ENCODE measurements around the gene SRPK2. TPM values are rescaled to one million over a fixed set of nuclear protein-coding genes. Genes with fewer than 3 reads are reported as not detected.

Gene SRPK2
- total RNA-seq, 1 donor from 2014 or later: 69.5 TPM

DNA sequence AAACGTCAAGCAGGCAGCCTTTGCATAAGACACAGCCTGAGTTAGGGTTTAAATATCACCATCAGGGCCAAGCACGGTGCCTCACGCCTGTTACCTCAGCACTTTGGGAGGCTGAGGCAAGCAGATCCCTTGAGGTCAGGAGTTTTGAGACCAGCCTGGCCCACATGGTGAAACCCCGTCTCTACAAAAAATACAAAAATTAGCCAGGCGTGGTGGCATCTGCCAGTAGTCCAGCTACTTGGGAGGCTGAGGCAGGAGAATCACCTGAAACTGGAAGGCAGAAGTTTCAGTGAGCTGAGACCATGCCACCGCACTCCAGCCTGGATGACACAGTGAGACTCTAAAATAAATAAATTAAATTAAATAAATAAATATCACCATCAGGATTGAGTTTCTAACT is 33.0 kb downstream of the SRPK2 start:
- TF ChIP-seq, protein P1, sequence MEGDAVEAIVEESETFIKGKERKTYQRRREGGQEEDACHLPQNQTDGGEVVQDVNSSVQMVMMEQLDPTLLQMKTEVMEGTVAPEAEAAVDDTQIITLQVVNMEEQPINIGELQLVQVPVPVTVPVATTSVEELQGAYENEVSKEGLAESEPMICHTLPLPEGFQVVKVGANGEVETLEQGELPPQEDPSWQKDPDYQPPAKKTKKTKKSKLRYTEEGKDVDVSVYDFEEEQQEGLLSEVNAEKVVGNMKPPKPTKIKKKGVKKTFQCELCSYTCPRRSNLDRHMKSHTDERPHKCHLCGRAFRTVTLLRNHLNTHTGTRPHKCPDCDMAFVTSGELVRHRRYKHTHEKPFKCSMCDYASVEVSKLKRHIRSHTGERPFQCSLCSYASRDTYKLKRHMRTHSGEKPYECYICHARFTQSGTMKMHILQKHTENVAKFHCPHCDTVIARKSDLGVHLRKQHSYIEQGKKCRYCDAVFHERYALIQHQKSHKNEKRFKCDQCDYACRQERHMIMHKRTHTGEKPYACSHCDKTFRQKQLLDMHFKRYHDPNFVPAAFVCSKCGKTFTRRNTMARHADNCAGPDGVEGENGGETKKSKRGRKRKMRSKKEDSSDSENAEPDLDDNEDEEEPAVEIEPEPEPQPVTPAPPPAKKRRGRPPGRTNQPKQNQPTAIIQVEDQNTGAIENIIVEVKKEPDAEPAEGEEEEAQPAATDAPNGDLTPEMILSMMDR (IDR thresholded peaks at IDR 0.05): no peak
- Mint-ChIP-seq H3K27ac (ENCODE audit: unreplicated experiment) (no peak overlapping the region), H3K36me3 (ENCODE audit: unreplicated experiment) (peaks cover 5% of the 10 kb centered on the region), H3K4me3 (ENCODE audit: unreplicated experiment) (no peak overlapping the region), H3K27me3 (ENCODE audit: unreplicated experiment) (no peaks in the 10 kb centered on the region), H3K9me3 (ENCODE audit: unreplicated experiment) (no peaks in the 10 kb centered on the region), H3K4me1 (ENCODE audit: unreplicated experiment) (peaks cover 48% of the 10 kb centered on the region)
- DNase-seq (ENCODE audit: extremely low spot score, unreplicated experiment): no peak

DNA sequence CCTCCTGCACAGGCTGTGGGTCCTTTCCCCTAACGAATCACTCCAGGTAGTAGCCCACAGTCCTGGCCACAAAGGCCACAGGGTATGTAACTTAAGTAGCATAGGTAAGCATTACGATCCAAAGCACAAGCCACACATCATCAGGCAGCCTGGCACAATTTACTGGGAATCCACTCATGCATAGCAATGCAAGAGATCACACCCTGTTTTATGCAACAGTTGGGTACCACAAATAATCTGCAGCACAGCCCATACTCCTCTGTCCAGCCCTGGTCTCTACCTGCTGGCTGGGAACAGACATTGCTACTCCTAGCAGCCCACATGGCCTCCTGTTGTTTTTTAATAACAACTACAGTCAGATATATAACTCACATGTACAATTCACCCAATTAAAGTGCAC is 34.3 kb downstream of the SRPK2 start:
- peaks cover 1% of the 10 kb centered on the region for H3K36me3 Mint-ChIP-seq (ENCODE audit: unreplicated experiment)
- TF ChIP-seq, protein P1 (IDR thresholded peaks at IDR 0.05): no peak
- no peak overlapping the region for H3K4me3 Mint-ChIP-seq (ENCODE audit: unreplicated experiment)
- H3K27ac Mint-ChIP-seq (ENCODE audit: unreplicated experiment): peak overlapping the region; percentile 94
- H3K9me3 Mint-ChIP-seq (ENCODE audit: unreplicated experiment): no peaks in the 10 kb centered on the region
- no peak for DNase-seq (ENCODE audit: extremely low spot score, unreplicated experiment)
- no peaks in the 10 kb centered on the region for H3K27me3 Mint-ChIP-seq (ENCODE audit: unreplicated experiment)
- peaks cover 51% of the 10 kb centered on the region for H3K4me1 Mint-ChIP-seq (ENCODE audit: unreplicated experiment)

DNA sequence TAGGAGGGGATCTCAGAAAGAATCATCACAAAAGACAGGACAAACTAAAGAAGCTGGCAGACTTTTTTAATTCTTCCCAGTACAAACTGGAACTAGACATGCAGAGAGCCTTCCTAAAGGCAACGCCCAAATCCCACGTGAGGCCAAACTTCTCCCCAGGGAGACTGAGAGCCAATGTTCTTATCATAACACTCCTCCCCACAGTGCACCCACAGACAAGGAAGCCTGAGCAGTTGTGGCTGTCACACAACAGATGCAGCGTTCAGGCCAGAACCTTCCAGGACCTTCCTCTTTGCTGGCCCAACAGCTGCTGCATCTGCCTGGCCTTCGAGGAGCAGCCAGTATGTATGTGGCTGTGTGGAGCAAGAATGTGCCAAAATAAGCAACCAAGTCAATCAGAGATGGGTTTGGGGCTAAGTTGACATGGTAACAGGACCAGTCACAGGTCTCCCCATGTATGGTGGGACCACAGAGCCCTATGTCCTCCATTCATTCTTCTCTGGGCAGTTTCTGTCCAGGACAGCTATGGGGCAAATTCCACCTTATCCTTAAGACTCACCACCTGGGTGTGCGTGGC is 34.9 kb downstream of the SRPK2 start:
- Mint-ChIP-seq H3K36me3 (ENCODE audit: unreplicated experiment) (peaks cover 1% of the 10 kb centered on the region), H3K27ac (ENCODE audit: unreplicated experiment) (peak overlapping the region; percentile 94), H3K9me3 (ENCODE audit: unreplicated experiment) (no peaks in the 10 kb centered on the region), H3K4me3 (ENCODE audit: unreplicated experiment) (peak overlapping the region; percentile 44), H3K27me3 (ENCODE audit: unreplicated experiment) (no peaks in the 10 kb centered on the region), H3K4me1 (ENCODE audit: unreplicated experiment) (peaks cover 50% of the 10 kb centered on the region)
- TF ChIP-seq, protein P1 (IDR thresholded peaks at IDR 0.05): no peak
- DNase-seq (ENCODE audit: extremely low spot score, unreplicated experiment): no peak

DNA sequence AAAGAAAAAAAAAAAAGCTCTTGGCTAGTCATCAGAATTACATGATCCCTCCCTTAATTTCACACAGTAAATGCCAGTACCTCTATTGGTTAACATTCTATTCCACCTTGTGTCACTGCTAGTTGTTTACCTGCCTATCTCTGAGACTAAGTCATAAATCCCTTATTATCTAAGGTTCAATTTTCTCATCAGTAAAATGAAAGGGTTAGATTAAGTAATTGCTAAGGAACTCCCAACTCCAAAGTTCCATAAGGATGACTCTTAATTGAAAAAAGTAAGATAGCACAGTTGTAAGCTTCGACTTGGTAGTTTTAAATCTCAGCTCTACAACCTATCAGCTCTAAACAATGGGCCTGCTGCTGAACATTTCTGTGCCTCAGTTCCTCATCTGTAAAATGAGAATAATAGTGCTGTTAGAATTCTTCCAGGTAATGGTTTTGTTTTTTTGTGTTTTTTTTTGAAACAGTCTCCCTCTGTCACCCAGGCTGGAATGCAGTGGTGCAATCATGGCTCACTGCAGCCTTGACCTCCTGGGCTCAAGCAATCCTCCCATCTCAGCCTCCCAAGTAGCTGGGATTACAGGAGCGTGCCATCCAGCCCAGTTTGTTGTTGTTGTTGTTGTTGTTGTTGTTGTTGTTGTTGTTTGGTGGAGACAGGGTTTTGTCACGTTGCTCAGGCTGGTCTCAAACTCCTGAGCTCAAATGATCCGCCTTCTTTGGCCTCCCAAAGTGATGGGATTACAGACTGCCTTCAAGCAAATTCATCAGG is 35.6 kb downstream of the SRPK2 start:
- peak overlapping the region; percentile 44 for H3K4me3 Mint-ChIP-seq (ENCODE audit: unreplicated experiment)
- H3K4me1 Mint-ChIP-seq (ENCODE audit: unreplicated experiment): peaks cover 45% of the 10 kb centered on the region
- H3K36me3 Mint-ChIP-seq (ENCODE audit: unreplicated experiment): no peaks in the 10 kb centered on the region
- TF ChIP-seq, protein P1 (IDR thresholded peaks at IDR 0.05): no peak
- DNase-seq (ENCODE audit: extremely low spot score, unreplicated experiment): no peak
- H3K27me3 Mint-ChIP-seq (ENCODE audit: unreplicated experiment): no peaks in the 10 kb centered on the region
- H3K27ac Mint-ChIP-seq (ENCODE audit: unreplicated experiment): peak overlapping the region; percentile 94
- no peaks in the 10 kb centered on the region for H3K9me3 Mint-ChIP-seq (ENCODE audit: unreplicated experiment)

DNA sequence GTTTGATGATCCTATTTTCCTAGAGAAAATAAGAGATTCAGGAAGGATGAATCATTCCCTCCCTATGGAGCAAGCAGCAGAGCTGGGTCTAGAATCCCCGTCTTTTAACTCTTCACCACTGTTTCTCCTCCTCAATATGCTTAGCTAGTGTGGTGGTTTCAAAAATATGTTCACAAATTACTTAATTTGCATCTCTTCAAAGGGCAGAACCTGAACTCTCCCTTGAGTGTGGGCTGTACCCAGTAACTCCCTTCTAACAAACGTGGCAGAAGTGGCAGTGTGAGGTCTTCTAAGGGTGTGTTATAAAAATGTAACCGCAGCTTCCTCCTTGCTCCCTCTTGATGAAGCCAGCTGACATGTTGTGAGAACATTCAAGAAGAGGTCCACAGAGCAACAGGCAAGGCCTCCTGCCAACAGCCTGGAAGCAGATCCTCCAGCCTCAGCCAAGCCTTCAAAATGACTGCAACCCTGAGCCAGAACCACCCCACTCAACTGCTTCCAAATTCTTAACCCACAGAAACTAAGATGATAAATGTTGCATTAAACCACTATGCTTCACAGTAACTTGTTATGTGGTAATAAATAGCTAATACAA is 36.6 kb downstream of the SRPK2 start:
- peaks cover 45% of the 10 kb centered on the region for H3K4me1 Mint-ChIP-seq (ENCODE audit: unreplicated experiment)
- no peak for DNase-seq (ENCODE audit: extremely low spot score, unreplicated experiment)
- TF ChIP-seq, protein P1 (IDR thresholded peaks at IDR 0.05): no peak
- peak overlapping the region; percentile 72 for H3K4me3 Mint-ChIP-seq (ENCODE audit: unreplicated experiment)
- no peaks in the 10 kb centered on the region for H3K9me3 Mint-ChIP-seq (ENCODE audit: unreplicated experiment)
- no peaks in the 10 kb centered on the region for H3K27me3 Mint-ChIP-seq (ENCODE audit: unreplicated experiment)
- no peaks in the 10 kb centered on the region for H3K36me3 Mint-ChIP-seq (ENCODE audit: unreplicated experiment)
- H3K27ac Mint-ChIP-seq (ENCODE audit: unreplicated experiment): peak overlapping the region; percentile 94
